Tibial artery (tissue), 4 donors: ENCODE data around the gene ZYG11A.
"Not testable (repeated sequence)": the region's sequence is repeated elsewhere in the genome, so short reads cannot be mapped to it uniquely, and the experiment has no call there.

Experiments
- DNase-seq, 2 donors: peaks; one replicate each; pipeline ENCODE4 v3.0.0-alpha.2; 2019
- H3K27ac ChIP-seq, 2 donors: fragments of 200-600 bp; sonication (generic) in 1 of 2; 1 replicate in 1 of 2; 2 replicates in 1 of 2; pipeline ENCODE4 v1.5.1; 2018 to 2019; ENCODE audit warnings: mild to moderate bottlenecking in 1 of 2
- H3K27me3 ChIP-seq, 2 donors: fragments of 200-600 bp; sonication (generic) in 1 of 2; one replicate each; pipeline versions ENCODE4 v1.5.1 to v1.6.0; 2016 to 2019
- H3K36me3 ChIP-seq, 3 donors: fragments of 200-600 bp; sonication (generic) in 2 of 3; one replicate each; pipeline ENCODE4 v1.5.1; 2016 to 2019; ENCODE audit warnings: mild to moderate bottlenecking in 2 of 3
- H3K4me1 ChIP-seq, 4 donors: fragments of 200-600 bp; sonication (generic) in 2 of 4; 1 replicate in 3 of 4; 2 replicates in 1 of 4; pipeline ENCODE4 v1.5.1; 2016 to 2019
- H3K4me3 ChIP-seq, 2 donors: fragments of 200-600 bp; sonication (generic) in 1 of 2; 1 replicate in 1 of 2; 2 replicates in 1 of 2; pipeline ENCODE4 v1.5.1; 2018 to 2019; ENCODE audit warnings: mild to moderate bottlenecking in 2 of 2
- H3K9me3 ChIP-seq, 3 donors: fragments of 200-600 bp; sonication (generic) in 1 of 3; one replicate each; pipeline ENCODE4 v1.5.1; 2016 to 2019
- CTCF ChIP-seq, 2 experiments: fragments of 200-600 bp in 1 of 2; fragments of 450-650 bp in 1 of 2; IDR thresholded peaks; one replicate each; pipeline ENCODE4 v1.5.1; 2017 to 2019; ENCODE audit warnings: antibody characterized with exemption in 2 of 2, mild to moderate bottlenecking in 1 of 2, moderate library complexity in 1 of 2
- intact Hi-C: fragments of 100-400 bp; cut with DNase I; formaldehyde crosslinking; loops from one replicate; pipeline ENCODE4 v1.15.0; 2023; ENCODE audit warnings: low total_unique reads

The ZYG11A gene

DNA sequence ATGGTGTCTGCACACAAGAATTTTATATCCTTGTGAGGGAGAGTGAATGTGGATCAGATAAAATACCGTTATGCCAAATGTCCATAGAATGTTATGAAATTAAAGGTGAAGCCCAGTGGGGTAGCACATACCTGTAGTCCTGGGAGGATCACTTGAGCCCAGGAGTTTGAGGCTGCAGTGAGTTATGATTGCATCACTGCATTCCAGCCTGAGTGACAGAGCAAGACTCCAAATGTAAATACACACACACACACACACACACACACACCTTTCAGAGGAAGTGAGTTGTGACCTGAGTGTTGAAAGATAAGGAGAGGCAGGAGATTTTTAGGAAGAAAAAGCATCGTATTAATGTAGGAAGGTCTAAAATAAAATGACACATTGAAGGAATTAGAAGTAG lies 28.1 kb upstream of the ZYG11A start:
- no peak for DNase-seq
- TF ChIP-seq CTCF (IDR thresholded peaks at IDR 0.05) = no peak
- Histone ChIP-seq H3K4me1 (no peaks in the 10 kb centered on the region), H3K27ac (no peak overlapping the region), H3K9me3 (no peaks in the 10 kb centered on the region), H3K4me3 (no peak overlapping the region), H3K27me3 (no peaks in the 10 kb centered on the region), H3K36me3 (peaks cover 59 to 75% (median 67%) of the 10 kb centered on the region in 3 donors)
- intact Hi-C loops = no loop called here

- DNase-seq, H3K9me3 ChIP-seq, H3K27ac ChIP-seq, H3K4me1 ChIP-seq, H3K27me3 ChIP-seq, intact Hi-C loops, H3K4me3 ChIP-seq: not testable (repeated sequence)
- peaks cover 51 to 75% (median 70%) of the 10 kb centered on the region in 3 donors for H3K36me3 ChIP-seq
Measured at GRCh38 chr1:52820830-52821229, 21.7 kb upstream of the ZYG11A start.

GRCh38 chr1:52825868-52826267 lies 16.7 kb upstream of the ZYG11A start:
- no peak overlapping the region for H3K4me3 ChIP-seq
- DNase-seq = no peak
- TF ChIP-seq CTCF (IDR thresholded peaks at IDR 0.05) = no peak

DNA sequence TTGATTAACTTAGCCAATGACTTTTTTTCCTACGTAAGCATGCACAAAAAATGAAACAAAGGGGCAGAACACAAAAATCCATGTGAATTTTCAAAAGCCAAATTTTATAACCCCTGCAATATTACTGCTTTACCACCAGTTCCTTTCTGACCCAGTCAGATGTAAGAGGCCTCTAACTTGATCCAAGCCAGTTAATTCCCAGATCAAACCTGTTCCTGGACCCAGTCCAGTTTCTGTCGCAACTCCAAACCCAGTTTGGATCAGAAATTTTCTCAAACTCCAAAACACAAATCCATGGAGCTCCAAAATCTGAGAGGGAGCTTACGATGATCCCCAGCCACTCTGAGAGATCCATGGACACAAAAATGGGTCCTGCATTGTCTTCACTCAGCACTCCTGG lies 7.8 kb upstream of the ZYG11A start:
- H3K4me3 ChIP-seq = no peak overlapping the region
- intact Hi-C loops = no loop called here
- H3K4me1 ChIP-seq = no peaks in the 10 kb centered on the region
- no peak for TF ChIP-seq CTCF (IDR thresholded peaks at IDR 0.05)
- no peak for DNase-seq
- no peaks in the 10 kb centered on the region for H3K27me3 ChIP-seq
- no peak overlapping the region for H3K27ac ChIP-seq
- no peaks in the 10 kb centered on the region for H3K9me3 ChIP-seq
- no peaks in the 10 kb centered on the region for H3K36me3 ChIP-seq

More at GRCh38 chr1:52825868-52826267, 16.7 kb upstream of the ZYG11A start:
- H3K36me3 ChIP-seq = peaks cover 13 to 28% (median 26%) of the 10 kb centered on the region in 3 donors
- H3K9me3 ChIP-seq = no peaks in the 10 kb centered on the region
- no peak overlapping the region for H3K27ac ChIP-seq
- intact Hi-C loops = no loop called here
- H3K4me1 ChIP-seq = no peaks in the 10 kb centered on the region
- H3K27me3 ChIP-seq = no peaks in the 10 kb centered on the region

DNA sequence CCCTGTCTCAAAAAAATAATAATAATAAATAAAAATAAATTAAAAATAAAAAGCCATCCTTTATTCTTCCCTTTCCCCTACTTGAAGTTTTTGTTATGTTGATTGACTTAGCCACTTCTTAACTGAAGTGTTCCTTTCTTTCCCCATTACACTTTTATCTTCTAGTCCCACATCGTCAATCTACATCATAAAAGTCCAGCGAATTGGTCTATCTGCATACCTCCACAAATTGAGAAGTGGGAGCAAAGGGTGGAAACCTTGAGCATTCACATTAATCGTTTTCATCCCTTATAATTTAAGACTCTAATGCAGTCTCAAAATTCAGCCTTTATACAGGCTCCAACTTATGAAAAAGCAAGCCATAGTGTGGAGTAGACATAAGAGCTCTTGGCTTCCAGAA lies 6.5 kb upstream of the ZYG11A start:
- Histone ChIP-seq H3K27me3 (peaks cover 0 to 3% of the 10 kb centered on the region in 2 donors), H3K27ac (no peak overlapping the region), H3K9me3 (no peaks in the 10 kb centered on the region), H3K4me1 (no peaks in the 10 kb centered on the region), H3K36me3 (no peaks in the 10 kb centered on the region), H3K4me3 (no peak overlapping the region)
- intact Hi-C loops = no loop called here
- no peak for TF ChIP-seq CTCF (IDR thresholded peaks at IDR 0.05)
- no peak for DNase-seq

GRCh38 chr1:52839175-52839574 lies 3.4 kb upstream of the ZYG11A start:
- H3K27ac ChIP-seq, DNase-seq, H3K9me3 ChIP-seq, intact Hi-C loops, H3K4me3 ChIP-seq, H3K36me3 ChIP-seq: not testable (repeated sequence)
- peaks cover 0 to 25% of the 10 kb centered on the region in 2 donors for H3K27me3 ChIP-seq
- peaks cover 0 to 15% (median 10%) of the 10 kb centered on the region in 4 donors for H3K4me1 ChIP-seq

GRCh38 chr1:52845119-52845518 lies 2.6 kb downstream of the ZYG11A start:
- H3K36me3 ChIP-seq, H3K27ac ChIP-seq, intact Hi-C loops, H3K9me3 ChIP-seq, H3K4me3 ChIP-seq, DNase-seq: not testable (repeated sequence)
- H3K27me3 ChIP-seq = peaks cover 0 to 63% of the 10 kb centered on the region in 2 donors
- H3K4me1 ChIP-seq = peaks cover 0 to 15% (median 10%) of the 10 kb centered on the region in 4 donors
